PC-3 (cell line): Measurements from ENCODE around the gene GAB2. TPM values are rescaled to one million over a fixed set of nuclear protein-coding genes. Genes with fewer than 3 reads are reported as not detected.

ENCODE experiments used
- ATAC-seq: fragments of 200-7000 bp; cut with Tn5 transposase; 2 replicates; pipeline ENCODE4 v1.9.1; 2020; ENCODE audit warnings: mild to moderate bottlenecking, moderate library complexity
- BruUV-seq: library from RNA; stranded (reverse); fragments of 400-500 nt; replicated peaks from 2 replicates; lab custom pipeline; 2021; lab: Mats Ljungman, UMichigan
- CTCF ChIA-PET: fragments of 300-600 bp; sonication (Branson Sonifier 250); formaldehyde crosslinking; loops from one replicate; lab custom pipeline; 2022; ENCODE audit warnings: antibody characterized with exemption; lab: Charles Lee
- POLR2A ChIA-PET: fragments of 300-600 bp; sonication (Branson Sonifier 250); formaldehyde crosslinking; loops from one replicate; lab custom pipeline; 2022; ENCODE audit warnings: antibody characterized with exemption; ENCODE audit not compliant: unreplicated experiment; lab: Charles Lee
- DNase-seq: peaks from one replicate; pipeline ENCODE4 v3.0.0-alpha.2; 2015
- H2AFZ ChIP-seq: fragments of 300-600 bp; sonication (generic); 2 replicates; pipeline ENCODE4 v1.6.0; 2016; ENCODE audit warnings: antibody characterized with exemption, low read length
- H3F3A ChIP-seq: fragments of 300-600 bp; sonication (generic); one replicate; pipeline ENCODE4 v1.6.0; 2017; ENCODE audit warnings: antibody characterized with exemption, low read length, control low read depth, mild to moderate bottlenecking; ENCODE audit not compliant: unreplicated experiment
- H3K27ac ChIP-seq: fragments of 300-600 bp; sonication (generic); 2 replicates; pipeline ENCODE4 v1.5.1; 2016; ENCODE audit warnings: mild to moderate bottlenecking, low read length
- H3K27me3 ChIP-seq: fragments of 300-600 bp; sonication (generic); 2 replicates; pipeline ENCODE4 v1.6.1; 2016; ENCODE audit warnings: low read length, mixed read lengths
- H3K36me3 ChIP-seq: fragments of 300-600 bp; sonication (generic); 2 replicates; pipeline ENCODE4 v1.6.1; 2016; ENCODE audit warnings: low read depth, mixed run types, low read length, mixed read lengths
- H3K4me1 ChIP-seq: fragments of 300-600 bp; sonication (generic); 2 replicates; pipeline ENCODE4 v1.5.1; 2016; ENCODE audit warnings: low read length; ENCODE audit not compliant: insufficient read depth
- H3K4me2 ChIP-seq: fragments of 300-600 bp; sonication (generic); 2 replicates; pipeline ENCODE4 v1.6.0; 2016; ENCODE audit warnings: low read length
- H3K4me3 ChIP-seq: fragments of 300-600 bp; sonication (generic); 2 replicates; pipeline ENCODE4 v1.5.1; 2016; ENCODE audit warnings: mild to moderate bottlenecking, low read length, mixed read lengths
- H3K79me2 ChIP-seq: fragments of 300-600 bp; sonication (generic); 2 replicates; pipeline ENCODE4 v1.6.1; 2017; ENCODE audit warnings: low read length, mixed read lengths
- H3K9ac ChIP-seq: fragments of 300-600 bp; sonication (generic); 2 replicates; pipeline ENCODE4 v1.6.0; 2016; ENCODE audit warnings: mild to moderate bottlenecking, low read length
- H3K9me2 ChIP-seq: fragments of 300-600 bp; sonication (generic); replicated peaks from 2 replicates; pipeline ENCODE4 v1.6.1; 2016; ENCODE audit warnings: mixed run types, low read length, mixed read lengths
- H3K9me3 ChIP-seq: fragments of 300-600 bp; sonication (generic); 2 replicates; pipeline ENCODE4 v1.6.1; 2016; ENCODE audit warnings: low read length, mixed read lengths
- H4K20me1 ChIP-seq: fragments of 300-600 bp; sonication (generic); 2 replicates; pipeline ENCODE4 v1.6.1; 2016; ENCODE audit warnings: low read length, mixed read lengths
- EZH2 ChIP-seq: fragments of 300-600 bp; sonication (generic); IDR thresholded peaks from one replicate; pipeline ENCODE4 v1.6.1; 2017; ENCODE audit warnings: antibody characterized with exemption, mild to moderate bottlenecking, low read length; ENCODE audit not compliant: unreplicated experiment
- EZH2phosphoT487 ChIP-seq: fragments of 300-600 bp; sonication (generic); IDR thresholded peaks from 2 replicates; pipeline ENCODE4 v1.6.1; 2018; ENCODE audit warnings: mild to moderate bottlenecking, antibody characterized with exemption, low read length, borderline replicate concordance
- intact Hi-C: fragments of 100-400 bp; cut with micrococcal nuclease; formaldehyde crosslinking; loops from 2 replicates; pipeline ENCODE4 v1.9.0; 2023
- total RNA-seq: library from RNA; depleted of rRNA; stranded (reverse); fragments of >200 nt; gene quantifications from 2 replicates; pipeline ENCODE4 v1.2.3, GENCODE V29; 2014
- TF ChIP-seq, protein P1 (sequence below): fragments of 300-600 bp; sonication (generic); conservative IDR thresholded peaks from 2 replicates; pipeline ENCODE4 v1.5.1; 2017; ENCODE audit warnings: antibody characterized with exemption, low read depth, mild to moderate bottlenecking, low read length

Gene GAB2
- total RNA-seq, 1 experiment from 2014 or later, result 7.1 TPM

DNA sequence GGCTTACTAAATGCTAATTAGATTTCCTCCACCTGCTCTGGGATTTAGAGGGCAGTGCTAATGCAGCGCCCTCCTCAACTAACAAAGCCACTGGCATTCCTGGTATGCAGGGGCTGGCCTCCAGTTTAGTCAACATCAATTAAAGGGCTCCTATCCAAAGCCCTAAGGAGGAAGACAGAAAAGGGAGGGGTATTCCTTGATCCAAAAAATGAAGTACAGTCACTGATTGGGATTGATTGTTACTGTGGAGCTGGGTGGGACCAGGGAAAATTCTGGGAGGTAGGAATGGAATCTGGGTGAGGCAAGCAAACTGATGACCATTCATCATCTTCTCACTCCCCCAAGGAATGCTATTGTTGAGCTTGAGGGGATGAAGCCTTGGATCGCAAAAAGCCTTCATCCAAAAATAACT, 52.2 kb downstream of the GAB2 start:
- H3K4me2 ChIP-seq, result peak overlapping the region; percentile 46
- ChIA-PET CTCF (interaction anchor here (0.7 kb wide), 1 partner anchor 53 kb away, joined by 3 read pairs; no protein-coding TSS in a partner anchor), POLR2A (no interaction called here)
- peak overlapping the region; percentile 3; the same call in 1 of the 2 replicates for H3K4me3 ChIP-seq
- no peak for TF ChIP-seq EZH2
- TF ChIP-seq, protein P1, sequence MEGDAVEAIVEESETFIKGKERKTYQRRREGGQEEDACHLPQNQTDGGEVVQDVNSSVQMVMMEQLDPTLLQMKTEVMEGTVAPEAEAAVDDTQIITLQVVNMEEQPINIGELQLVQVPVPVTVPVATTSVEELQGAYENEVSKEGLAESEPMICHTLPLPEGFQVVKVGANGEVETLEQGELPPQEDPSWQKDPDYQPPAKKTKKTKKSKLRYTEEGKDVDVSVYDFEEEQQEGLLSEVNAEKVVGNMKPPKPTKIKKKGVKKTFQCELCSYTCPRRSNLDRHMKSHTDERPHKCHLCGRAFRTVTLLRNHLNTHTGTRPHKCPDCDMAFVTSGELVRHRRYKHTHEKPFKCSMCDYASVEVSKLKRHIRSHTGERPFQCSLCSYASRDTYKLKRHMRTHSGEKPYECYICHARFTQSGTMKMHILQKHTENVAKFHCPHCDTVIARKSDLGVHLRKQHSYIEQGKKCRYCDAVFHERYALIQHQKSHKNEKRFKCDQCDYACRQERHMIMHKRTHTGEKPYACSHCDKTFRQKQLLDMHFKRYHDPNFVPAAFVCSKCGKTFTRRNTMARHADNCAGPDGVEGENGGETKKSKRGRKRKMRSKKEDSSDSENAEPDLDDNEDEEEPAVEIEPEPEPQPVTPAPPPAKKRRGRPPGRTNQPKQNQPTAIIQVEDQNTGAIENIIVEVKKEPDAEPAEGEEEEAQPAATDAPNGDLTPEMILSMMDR, result no peak
- no peak for TF ChIP-seq EZH2phosphoT487
- peak; percentile 87 for DNase-seq
- BruUV-seq, result no TSS peak
- peak; percentile 95 for ATAC-seq
- H3K27ac ChIP-seq, result no peak overlapping the region
- H3K9me3 ChIP-seq, result no peaks in the 10 kb centered on the region
- H3K4me1 ChIP-seq, result peaks cover 18% of the 10 kb centered on the region
- H4K20me1 ChIP-seq, result no peaks in the 10 kb centered on the region
- no peaks in the 10 kb centered on the region for H3K79me2 ChIP-seq
- H3K9ac ChIP-seq, result no peak overlapping the region
- no peaks in the 10 kb centered on the region for H3K27me3 ChIP-seq
- intact Hi-C loops, result loop anchor here (1.0 kb wide), 1 partner anchor 21 kb away; no protein-coding TSS in a partner anchor
- H2AFZ ChIP-seq, result no peak overlapping the region
- H3K9me2 ChIP-seq, result no peaks in the 10 kb centered on the region
- H3K36me3 ChIP-seq, result no peaks in the 10 kb centered on the region
- H3F3A ChIP-seq, result no peaks in the 10 kb centered on the region

DNA sequence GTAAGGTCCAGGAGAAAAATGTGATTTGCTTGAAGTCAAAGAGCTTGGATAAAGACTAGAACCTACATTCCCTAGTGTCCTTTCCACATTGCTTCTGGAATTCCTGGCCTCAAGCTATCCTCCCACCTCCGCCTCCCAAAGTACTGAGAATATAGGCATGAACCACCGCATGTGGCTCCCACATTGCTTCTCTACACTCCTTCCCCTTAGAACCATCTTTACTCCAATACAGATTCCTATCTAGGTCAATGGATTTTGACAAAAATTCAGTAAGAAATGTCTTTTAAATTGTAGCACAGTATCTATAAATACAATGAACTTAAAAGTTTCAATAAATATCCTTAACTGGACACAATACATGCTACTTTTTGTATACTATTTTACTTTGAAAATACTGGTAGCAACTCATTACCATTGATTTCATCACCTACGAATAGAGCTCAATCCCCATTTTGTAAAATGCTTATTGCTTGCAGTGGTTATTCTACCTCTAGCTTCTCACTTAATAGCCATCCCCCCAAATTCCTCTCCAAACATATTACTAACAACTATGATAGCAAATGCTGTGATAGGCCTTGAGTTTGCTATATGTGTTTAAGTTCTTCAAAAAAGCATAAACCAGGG, 53.4 kb downstream of the GAB2 start:
- H3K79me2 ChIP-seq, result no peaks in the 10 kb centered on the region
- intact Hi-C loops, result no loop called here
- CTCF ChIA-PET, result interaction anchor here (0.6 kb wide), 1 partner anchor 250 kb away, joined by 3 read pairs; no protein-coding TSS in a partner anchor

DNA sequence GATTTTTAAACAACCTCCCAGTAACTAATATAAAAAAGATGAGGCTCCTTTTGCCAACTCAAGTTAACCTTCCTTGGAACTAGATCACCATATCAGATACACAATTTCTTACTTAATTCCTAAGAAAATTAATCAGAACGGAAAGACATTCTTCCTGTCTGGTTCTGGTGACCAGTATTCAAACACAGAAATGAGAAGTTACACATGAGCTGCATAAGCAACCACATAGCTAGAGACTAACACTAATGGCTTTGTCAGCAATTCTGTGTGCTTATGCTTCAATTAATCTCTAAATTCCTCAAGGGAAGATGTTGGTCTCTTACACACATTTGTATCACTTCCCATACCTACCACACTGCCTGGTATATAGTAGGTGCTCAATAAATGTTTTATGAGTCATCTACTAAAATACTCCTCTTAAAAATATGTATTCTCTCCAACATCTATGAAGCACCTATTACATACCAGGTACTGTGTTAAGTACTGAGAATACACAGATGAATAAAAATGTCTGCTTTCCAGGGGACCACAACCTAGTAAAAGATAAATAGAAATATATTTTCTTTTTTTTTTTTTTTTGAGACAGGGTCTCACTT, 54.5 kb downstream of the GAB2 start:
- H3K27ac ChIP-seq, result no peak overlapping the region
- H3K27me3 ChIP-seq, result no peaks in the 10 kb centered on the region
- no peaks in the 10 kb centered on the region for H3K9me2 ChIP-seq
- H3K4me2 ChIP-seq, result no peak overlapping the region
- no peak for ATAC-seq
- intact Hi-C loops, result no loop called here
- DNase-seq, result no peak
- no peak for TF ChIP-seq EZH2
- TF ChIP-seq, protein P1, result no peak
- TF ChIP-seq EZH2phosphoT487, result no peak
- no peaks in the 10 kb centered on the region for H3K36me3 ChIP-seq
- no peaks in the 10 kb centered on the region for H3K79me2 ChIP-seq
- peaks cover 14% of the 10 kb centered on the region for H3K4me1 ChIP-seq
- no peaks in the 10 kb centered on the region for H3K9me3 ChIP-seq
- no peaks in the 10 kb centered on the region for H3F3A ChIP-seq
- no TSS peak for BruUV-seq
- ChIA-PET CTCF (interaction anchor here (0.6 kb wide), 1 partner anchor 249 kb away, joined by 3 read pairs; no protein-coding TSS in a partner anchor), POLR2A (no interaction called here)
- H2AFZ ChIP-seq, result no peak overlapping the region
- H3K9ac ChIP-seq, result no peak overlapping the region
- no peaks in the 10 kb centered on the region for H4K20me1 ChIP-seq
- no peak overlapping the region for H3K4me3 ChIP-seq

More for the DNA sequence above, 53.4 kb downstream of the GAB2 start:
- Histone ChIP-seq H3K9me3 (no peaks in the 10 kb centered on the region), H2AFZ (no peak overlapping the region), H3K36me3 (no peaks in the 10 kb centered on the region), H3K9ac (no peak overlapping the region), H3K4me3 (no peak overlapping the region), H3K27me3 (no peaks in the 10 kb centered on the region), H3K4me1 (peaks cover 18% of the 10 kb centered on the region), H3K27ac (no peak overlapping the region), H3K4me2 (no peak overlapping the region), H3K9me2 (no peaks in the 10 kb centered on the region), H3F3A (no peaks in the 10 kb centered on the region), H4K20me1 (no peaks in the 10 kb centered on the region)
- DNase-seq (no peak), ATAC-seq (no peak)
- TF ChIP-seq EZH2, result no peak
- no TSS peak for BruUV-seq
- POLR2A ChIA-PET, result no interaction called here
